Adrenal gland (tissue), 12 donors: Measurements from ENCODE around the gene ALOX12B. TPM values are rescaled to one million over a fixed set of nuclear protein-coding genes. Genes with fewer than 3 reads are reported as not detected.

Experiments used
- DNase-seq, 7 donors: peaks; one replicate each; pipeline ENCODE4 v3.0.0-alpha.2; 2019 to 2020
- H3K27ac ChIP-seq, 5 donors: fragments of 200-600 bp; sonication (generic) in 4 of 5; 1 replicate in 3 of 5; 2 replicates in 2 of 5; pipeline versions ENCODE4 v1.5.1 to v1.8.0; 2016 to 2020; ENCODE audit warnings: mild to moderate bottlenecking in 1 of 5
- H3K27me3 ChIP-seq: fragments of 200-600 bp; 2 replicates; pipeline ENCODE4 v1.8.0; 2021
- H3K36me3 ChIP-seq, 2 donors: fragments of 200-600 bp; replicated peaks in 1 of 2; 1 replicate in 1 of 2; 2 replicates in 1 of 2; pipeline versions ENCODE4 v1.5.1 to v1.8.0; 2018 to 2022
- H3K4me1 ChIP-seq, 2 donors: fragments of 200-600 bp; replicated peaks in 1 of 2; 1 replicate in 1 of 2; 2 replicates in 1 of 2; pipeline versions ENCODE4 v1.5.1 to v1.8.0; 2018 to 2021
- H3K4me3 ChIP-seq, 4 donors: fragments of 200-600 bp; sonication (generic) in 3 of 4; one replicate each; pipeline ENCODE4 v1.5.1; 2016 to 2018
- H3K9me3 ChIP-seq, 3 donors: fragments of 200-600 bp; sonication (generic) in 1 of 3; replicated peaks in 1 of 3; 1 replicate in 2 of 3; 2 replicates in 1 of 3; pipeline versions ENCODE4 v1.5.1 to v1.8.0; 2016 to 2021
- POLR2A ChIP-seq, 2 donors: fragments of 450-650 bp; IDR thresholded peaks; one replicate each; pipeline ENCODE4 v1.6.1; 2017; ENCODE audit warnings: antibody characterized with exemption in 2 of 2, mild to moderate bottlenecking in 2 of 2, moderate library complexity in 1 of 2
- WGBS, 4 donors: extraction: QIAGEN DNeasy Blood & Tissue Kit in 2 of 4; methylation state at CpG; one replicate each; pipeline versions ENCODE4 v1.1.5 to v1.1.7; 2013 to 2017; 5-methylcytosine and 5-hydroxymethylcytosine counted together
- intact Hi-C, 2 donors: fragments of 100-400 bp; cut with DNase I; formaldehyde crosslinking; loops; one replicate each; pipeline versions ENCODE4 v1.14.1 to v1.15.0; 2022 to 2023
- polyA plus RNA-seq, 3 donors: library from polyadenylated mRNA; stranded (reverse); fragments of 200-250 nt in 2 of 3; fragments of 350-450 nt in 1 of 3; fragmentation: Illumina TruSeq in 1 of 3; extraction: RNeasy Lipid Tissue Mini Kit (QIAGEN cat#74804) in 1 of 3; gene quantifications; one replicate each; pipeline ENCODE4 v1.2.3, GENCODE V29; 2013 to 2014
- total RNA-seq, 9 donors: library from RNA; depleted of rRNA in 4 of 9; stranded (reverse); fragments of >200 nt in 4 of 9; fragments of 120-200 nt in 1 of 9; fragmentation: NEBNext Ultra II Directional in 1 of 9; extraction: Animal tissue kit (Norgen Biotek cat#: 25700) in 1 of 9; gene quantifications; one replicate each; pipeline versions ENCODE4 v1.1.0 to v1.2.4, GENCODE V29; 2013 to 2023
- TF ChIP-seq, protein P1 (sequence below), 6 experiments: fragments of 450-650 bp in 4 of 6; fragments of 200-600 bp in 2 of 6; sonication (generic) in 1 of 6; IDR thresholded peaks; 1 replicate in 5 of 6; 2 replicates in 1 of 6; pipeline versions ENCODE4 v1.5.1 to v1.8.0; 2016 to 2021; ENCODE audit warnings: antibody characterized with exemption in 6 of 6, mild to moderate bottlenecking in 2 of 6, moderate library complexity in 1 of 6
- donor health status: healthy with polysubstance abuse.
- donor health status: Bipolar disorder and iron deficiency.
- donor health status: DM: yes; HTN: yes; CAD: no.
- donor health status: DM: no; HTN: no; CAD: no.
- donor health status: DM: no; HTN: no; CAD: no.
- donor health status: DM: yes; HTN: yes; CAD: no.

ALOX12B gene
- total and polyA plus RNA-seq, 12 donors, result not detected

DNA sequence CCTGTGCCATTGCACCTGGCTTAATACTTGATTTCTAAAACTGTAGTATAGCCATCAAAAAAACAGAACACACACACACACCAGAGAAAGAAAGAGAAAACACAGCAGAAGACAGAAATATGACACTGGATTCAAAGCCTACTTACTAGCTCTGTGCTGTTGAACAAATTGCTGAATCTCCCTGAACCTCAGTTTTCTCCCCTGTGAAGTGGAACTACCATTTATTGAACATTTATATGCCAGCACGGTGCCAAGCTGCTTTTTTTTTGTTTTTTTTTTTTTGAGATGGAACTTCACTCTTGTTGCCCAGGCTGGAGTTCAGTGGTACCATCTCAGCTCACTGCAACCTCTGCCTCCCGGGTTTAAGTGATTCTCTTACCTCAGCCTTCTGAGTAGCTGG is 13.2 kb upstream of the ALOX12B start:
- Histone ChIP-seq H3K27ac (no peak overlapping the region), H3K36me3 (no peaks in the 10 kb centered on the region), H3K9me3 (no peaks in the 10 kb centered on the region), H3K4me1 (no peaks in the 10 kb centered on the region), H3K4me3 (no peak overlapping the region), H3K27me3 (no peaks in the 10 kb centered on the region)
- no peak for DNase-seq
- intact Hi-C loops, result no loop called here
- TF ChIP-seq, protein P1, sequence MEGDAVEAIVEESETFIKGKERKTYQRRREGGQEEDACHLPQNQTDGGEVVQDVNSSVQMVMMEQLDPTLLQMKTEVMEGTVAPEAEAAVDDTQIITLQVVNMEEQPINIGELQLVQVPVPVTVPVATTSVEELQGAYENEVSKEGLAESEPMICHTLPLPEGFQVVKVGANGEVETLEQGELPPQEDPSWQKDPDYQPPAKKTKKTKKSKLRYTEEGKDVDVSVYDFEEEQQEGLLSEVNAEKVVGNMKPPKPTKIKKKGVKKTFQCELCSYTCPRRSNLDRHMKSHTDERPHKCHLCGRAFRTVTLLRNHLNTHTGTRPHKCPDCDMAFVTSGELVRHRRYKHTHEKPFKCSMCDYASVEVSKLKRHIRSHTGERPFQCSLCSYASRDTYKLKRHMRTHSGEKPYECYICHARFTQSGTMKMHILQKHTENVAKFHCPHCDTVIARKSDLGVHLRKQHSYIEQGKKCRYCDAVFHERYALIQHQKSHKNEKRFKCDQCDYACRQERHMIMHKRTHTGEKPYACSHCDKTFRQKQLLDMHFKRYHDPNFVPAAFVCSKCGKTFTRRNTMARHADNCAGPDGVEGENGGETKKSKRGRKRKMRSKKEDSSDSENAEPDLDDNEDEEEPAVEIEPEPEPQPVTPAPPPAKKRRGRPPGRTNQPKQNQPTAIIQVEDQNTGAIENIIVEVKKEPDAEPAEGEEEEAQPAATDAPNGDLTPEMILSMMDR (IDR thresholded peaks at IDR 0.05), result no peak
- no peak for TF ChIP-seq POLR2A (IDR thresholded peaks at IDR 0.05)
- WGBS, 4 donors, result 77 to 89% (median 85%) methylated on average over 2 of the region's 2 CpGs

DNA sequence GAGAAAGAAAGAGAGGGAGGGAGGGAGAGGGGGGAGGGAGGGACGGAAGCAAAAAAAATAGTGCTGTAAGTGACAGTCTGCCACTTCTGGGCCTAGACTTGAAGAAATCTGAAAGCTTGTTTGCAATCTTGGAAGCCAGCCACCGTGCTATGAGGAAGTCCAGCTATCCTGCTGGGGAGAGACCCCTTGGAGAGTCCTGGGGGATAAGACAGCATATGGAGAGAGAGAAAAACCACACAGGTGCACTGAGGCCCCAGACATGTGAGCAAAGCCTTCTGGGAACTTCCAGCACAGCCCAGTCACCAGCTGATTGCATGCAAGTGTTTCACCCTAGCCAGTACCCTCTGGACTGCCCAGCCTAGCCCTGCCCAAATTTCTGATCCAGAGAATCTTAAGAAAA is 12.6 kb upstream of the ALOX12B start:
- Histone ChIP-seq H3K9me3 (no peaks in the 10 kb centered on the region), H3K27me3 (no peaks in the 10 kb centered on the region), H3K36me3 (no peaks in the 10 kb centered on the region), H3K27ac (no peak overlapping the region), H3K4me1 (no peaks in the 10 kb centered on the region), H3K4me3 (no peak overlapping the region)
- intact Hi-C loops, result no loop called here
- 49 to 62% (median 52%) methylated on average over 2 of the region's 2 CpGs for WGBS, 4 donors
- DNase-seq, result no peak
- TF ChIP-seq, protein P1 (IDR thresholded peaks at IDR 0.05), result no peak
- no peak for TF ChIP-seq POLR2A (IDR thresholded peaks at IDR 0.05)

DNA sequence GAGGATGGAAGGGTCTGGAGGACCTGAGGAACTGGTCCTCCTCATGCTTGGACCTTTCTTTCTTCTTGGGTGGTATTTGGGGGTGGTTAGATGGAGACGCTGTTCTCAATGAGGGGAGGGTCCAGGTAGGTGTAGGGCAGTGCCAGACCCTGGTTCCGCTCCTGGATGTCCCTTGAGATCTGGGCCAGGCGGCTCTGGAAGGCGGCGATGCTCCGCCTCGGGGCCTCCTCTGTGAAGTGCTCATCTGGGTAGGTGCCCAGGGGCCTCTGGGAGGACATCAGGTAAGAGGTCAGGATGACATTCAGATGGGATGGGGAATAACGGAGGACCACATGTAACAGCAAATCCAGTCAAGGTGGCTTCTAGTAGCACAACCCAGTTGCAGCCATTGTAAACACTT is 9.0 kb upstream of the ALOX12B start:
- no peak overlapping the region for H3K4me3 ChIP-seq
- H3K27me3 ChIP-seq, result peaks cover 2% of the 10 kb centered on the region
- no peaks in the 10 kb centered on the region for H3K36me3 ChIP-seq
- no peaks in the 10 kb centered on the region for H3K9me3 ChIP-seq
- H3K4me1 ChIP-seq, result no peaks in the 10 kb centered on the region
- no peak for TF ChIP-seq POLR2A (IDR thresholded peaks at IDR 0.05)
- TF ChIP-seq, protein P1 (IDR thresholded peaks at IDR 0.05), result no peak
- H3K27ac ChIP-seq, result no peak overlapping the region
- no peak for DNase-seq
- intact Hi-C loops, result loop anchor here in 1 of 2 donors (10.0 kb wide), 1 partner anchor 218 kb away; the partner anchor contains the start of gene ARHGEF15
- 67 to 93% (median 79%) methylated on average over 2 to 8 of the region's 8 CpGs for WGBS, 4 donors

DNA sequence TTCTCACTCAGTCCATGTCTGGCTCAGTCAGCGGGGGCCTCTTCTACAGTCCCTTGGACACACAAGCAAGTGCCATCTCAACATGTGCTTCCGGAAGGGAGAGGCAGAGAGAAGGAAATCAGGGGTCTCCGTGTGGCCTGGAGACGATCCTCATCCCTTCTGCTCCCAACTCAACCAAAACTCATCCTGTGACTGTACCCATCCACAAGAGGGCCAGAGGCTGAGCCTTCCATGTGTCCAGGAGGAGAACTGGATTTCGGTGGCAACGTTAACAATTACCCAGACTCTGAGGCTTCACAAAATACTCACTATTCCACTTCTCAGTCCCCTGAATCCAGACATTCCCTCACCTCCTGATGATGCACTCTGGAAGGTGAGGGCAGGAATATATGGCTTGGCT is 7.8 kb upstream of the ALOX12B start:
- Histone ChIP-seq H3K27me3 (peaks cover 2% of the 10 kb centered on the region), H3K27ac (no peak overlapping the region), H3K9me3 (no peaks in the 10 kb centered on the region), H3K36me3 (no peaks in the 10 kb centered on the region), H3K4me1 (no peaks in the 10 kb centered on the region), H3K4me3 (no peak overlapping the region)
- DNase-seq, result no peak
- intact Hi-C loops, result loop anchor here in 1 of 2 donors (10.0 kb wide), 1 partner anchor 219 kb away; the partner anchor contains the start of gene ARHGEF15
- no peak for TF ChIP-seq POLR2A (IDR thresholded peaks at IDR 0.05)
- TF ChIP-seq, protein P1 (IDR thresholded peaks at IDR 0.05), result no peak
- 72 to 84% (median 79%) methylated on average over 5 to 6 of the region's 6 CpGs for WGBS, 4 donors
